Amygdala (tissue), 56 donors: Measurements from ENCODE around the gene HMGCL.
"Not testable (repeated sequence)": the region's sequence is repeated elsewhere in the genome, so short reads cannot be mapped to it uniquely, and the experiment has no call there.

ENCODE experiments used
- DNase-seq, 56 donors: peaks; one replicate each; lab custom pipeline; 2025; lab: John Stamatoyannopoulos, UW

Gene HMGCL

DNA sequence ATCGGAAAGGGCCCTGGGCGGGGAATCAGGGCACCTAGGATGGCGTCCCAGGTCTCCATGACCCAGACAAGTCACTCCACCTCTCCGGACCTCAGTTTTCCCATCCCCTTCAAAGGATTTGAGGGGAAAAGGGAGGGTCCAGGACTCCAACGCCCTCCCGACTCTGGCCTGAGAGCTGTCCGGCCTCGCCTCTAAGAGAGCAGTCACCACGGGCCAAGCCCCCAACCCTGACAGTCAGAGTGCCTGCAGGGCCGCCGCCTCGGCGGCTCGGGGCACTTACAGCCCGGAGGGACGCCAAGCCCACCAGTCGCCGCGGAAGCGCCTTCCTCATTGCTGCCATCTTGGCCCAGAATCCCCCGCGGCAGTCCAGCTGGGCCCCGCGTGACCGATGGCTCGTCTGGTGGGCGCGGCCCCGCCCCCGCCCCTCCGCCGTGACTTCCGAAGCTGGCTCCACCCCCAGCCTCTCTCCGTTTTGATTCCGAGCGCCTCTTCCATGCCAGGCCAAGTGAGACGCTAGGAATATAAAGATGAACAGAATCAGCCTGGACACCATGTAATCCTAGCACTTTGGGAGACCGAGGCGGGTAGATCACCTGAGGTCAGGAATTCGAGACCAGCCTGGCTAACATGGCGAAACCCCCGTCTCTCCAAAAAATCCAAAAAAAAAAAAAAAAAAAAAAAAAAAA is at the start of gene HMGCL:
Gene HMGCL, minus strand, starts transcription at position 354 of the 686 bp plus-strand sequence. Its CDS starts 14 bp downstream, at position 340.
- DNase-seq = peak; percentile 49 to 95 (median 82)

DNA sequence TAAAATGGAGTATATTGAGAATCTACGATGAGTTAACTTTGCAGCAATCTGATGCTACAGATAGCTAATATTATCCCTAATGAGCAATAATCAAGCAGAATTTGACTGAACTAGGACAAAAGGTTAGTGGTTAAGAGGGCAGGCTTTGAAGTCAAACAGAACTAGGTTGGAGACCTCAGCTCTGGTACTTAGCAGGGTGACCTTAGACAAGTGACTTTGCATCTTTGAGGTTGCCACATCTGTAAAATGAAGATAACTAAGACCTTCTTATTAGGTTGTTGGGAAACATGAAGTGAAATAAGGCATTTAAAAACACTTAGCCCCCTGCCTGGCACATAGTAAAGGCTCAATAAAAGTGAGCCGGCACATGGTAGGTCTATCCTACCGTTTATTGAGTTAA is 47.2 kb upstream of the HMGCL start:
- no peak for DNase-seq

DNA sequence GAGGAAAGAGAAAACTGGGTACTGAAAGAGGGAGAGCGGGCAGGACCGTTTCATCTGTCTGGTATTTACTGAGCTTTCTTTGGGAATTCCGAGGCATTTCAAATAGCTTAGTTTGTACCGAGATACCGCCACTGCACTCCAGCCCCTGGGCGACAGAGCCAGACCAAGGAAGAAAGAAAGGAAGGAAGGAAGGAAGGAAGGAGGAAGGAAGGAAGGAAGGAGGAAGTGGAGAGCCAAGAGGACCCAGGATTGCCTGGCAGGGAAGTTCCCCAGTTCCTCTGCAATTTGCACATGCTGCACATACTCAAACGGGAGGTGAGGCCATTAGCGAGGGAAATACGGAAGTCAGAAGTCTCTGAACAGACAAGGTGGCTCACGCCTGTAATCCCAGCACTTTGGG is 43.8 kb upstream of the HMGCL start:
- peak in 5 of 56 donors; percentile 0 to 27 (median 8) for DNase-seq

DNA sequence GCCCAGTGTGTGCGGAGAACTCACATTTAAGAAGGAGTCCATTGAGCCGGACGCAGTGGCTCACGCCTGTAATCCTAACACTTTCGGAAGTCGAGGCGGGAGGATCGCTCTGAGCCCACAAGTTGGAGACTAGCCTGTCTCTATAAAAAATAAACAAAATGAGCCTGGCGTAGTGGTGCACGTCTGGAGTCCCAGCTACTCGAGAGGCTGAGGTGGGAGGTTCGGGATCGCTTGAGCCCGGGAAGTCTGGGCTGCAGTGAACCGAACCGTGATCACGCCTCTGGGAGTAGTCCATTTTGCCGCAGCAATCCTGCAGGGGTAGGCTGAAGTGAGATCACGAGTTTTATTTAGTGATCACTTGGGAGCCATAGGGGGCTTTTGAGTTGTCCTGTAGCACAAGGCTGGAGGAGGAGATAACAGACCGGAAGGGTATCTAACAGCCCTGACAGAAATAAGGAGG is 43.4 kb upstream of the HMGCL start:
- peak in 7 of 56 donors; percentile 20 to 56 (median 37) for DNase-seq

DNA sequence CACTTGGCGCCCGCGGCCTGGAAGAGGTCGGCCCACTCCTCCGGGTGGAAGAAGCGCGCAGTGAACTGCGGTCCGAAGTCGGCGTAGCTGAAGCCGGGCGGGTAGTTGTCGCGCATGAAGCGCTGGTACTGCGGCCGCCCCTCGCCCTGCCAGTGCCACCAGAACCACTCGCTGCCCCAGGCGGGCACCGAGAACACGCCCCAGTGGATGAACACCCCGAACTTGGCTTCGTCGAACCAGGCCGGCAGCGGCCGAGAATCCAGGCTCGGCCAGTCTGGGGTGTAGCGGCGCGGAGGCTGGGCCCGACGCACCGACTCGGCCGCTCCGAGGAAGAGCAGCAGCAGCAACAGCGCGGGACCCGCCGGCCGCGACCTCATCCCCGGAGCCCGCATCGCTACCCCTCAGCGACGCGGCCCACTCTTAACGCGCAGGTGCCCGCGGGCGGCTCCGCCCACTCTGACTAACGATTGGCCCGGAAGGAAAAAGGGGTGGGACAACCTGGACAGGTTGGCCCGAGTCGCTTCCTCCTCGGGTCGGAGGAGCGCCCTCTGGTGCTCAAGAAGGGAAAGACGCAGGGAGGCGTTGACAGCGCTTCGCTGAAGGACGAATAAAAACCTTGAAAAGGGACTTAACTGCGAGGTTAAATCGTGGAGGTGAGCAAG is 42.8 kb upstream of the HMGCL start, which contains the start of gene FUCA1:
Gene FUCA1, minus strand, starts transcription at position 396 of the 662 bp plus-strand sequence. Its CDS starts 4 bp downstream, at position 392.
- DNase-seq = peak; percentile 7 to 95 (median 84)

DNA sequence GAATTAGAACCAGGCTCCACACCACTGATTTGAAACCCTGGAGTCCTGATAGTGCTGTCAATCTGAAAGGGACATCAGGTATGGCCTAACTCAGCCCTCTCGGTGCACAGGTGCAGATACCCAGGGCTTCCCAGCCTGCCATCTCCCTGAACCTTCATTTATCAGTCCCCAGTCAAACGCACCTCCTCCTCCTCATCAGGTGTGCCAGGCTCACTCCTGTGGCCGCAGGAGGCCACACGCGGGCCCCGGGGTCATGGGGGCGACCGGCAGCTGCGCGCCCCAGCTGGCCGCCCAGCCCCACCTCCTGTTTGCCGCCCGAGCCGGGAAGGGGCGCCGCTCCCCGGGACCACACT is 42.3 kb upstream of the HMGCL start:
- no peak for DNase-seq

DNA sequence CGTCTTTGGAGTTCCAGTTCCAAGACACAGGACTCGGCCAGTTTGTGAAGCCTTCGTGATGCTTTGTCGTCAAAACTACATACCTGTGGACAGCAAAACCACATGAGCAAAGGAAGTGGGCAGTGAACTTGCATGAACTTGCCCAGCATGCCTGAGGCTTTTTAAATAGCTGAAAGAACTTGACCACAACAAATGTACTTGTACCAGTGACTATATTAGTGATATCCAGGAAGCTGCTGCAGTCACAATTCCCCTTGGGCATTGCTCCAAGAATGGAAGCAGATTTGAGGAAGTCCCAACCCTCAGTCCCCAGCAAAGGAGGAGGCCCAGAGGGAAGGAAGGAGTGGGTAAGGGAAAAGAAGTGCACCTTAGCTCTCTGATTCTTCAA is 40.3 kb upstream of the HMGCL start:
- peak in 1 of 56 donors; percentile 1 for DNase-seq

DNA sequence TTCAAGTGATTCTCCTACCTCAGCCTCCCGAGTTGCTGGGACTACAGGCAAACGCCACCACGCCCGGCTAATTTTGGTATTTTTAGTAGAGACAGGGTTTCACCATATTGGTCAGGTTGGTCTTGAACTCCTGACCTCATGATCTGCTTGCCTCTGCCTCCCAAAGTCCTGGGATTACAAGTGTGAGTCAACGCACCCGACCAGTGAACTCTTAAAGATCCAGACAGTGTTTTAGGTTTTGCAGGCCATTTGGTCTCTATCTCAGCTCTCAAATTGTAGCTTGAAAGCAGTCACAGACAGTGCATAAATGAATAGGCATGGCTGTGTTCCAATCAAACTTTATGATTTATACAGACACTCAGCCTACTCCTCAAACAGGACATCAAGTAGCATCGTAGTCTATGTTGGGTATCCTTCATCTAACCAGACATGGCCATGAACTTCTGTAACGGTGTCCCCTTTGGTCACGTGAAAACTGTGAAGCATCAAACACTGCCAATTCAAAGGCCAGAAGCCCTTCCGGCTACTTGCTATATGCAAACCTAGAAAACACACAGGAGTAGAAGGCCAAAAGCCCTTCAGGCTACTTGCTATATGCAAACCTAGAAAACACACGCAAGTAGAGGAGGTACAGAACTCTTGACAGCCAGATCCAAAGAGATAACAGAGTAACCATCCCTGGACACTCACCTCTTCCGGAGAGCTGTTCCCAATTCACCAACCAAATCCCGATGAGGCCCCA is 39.7 kb upstream of the HMGCL start:
- DNase-seq = no peak

DNA sequence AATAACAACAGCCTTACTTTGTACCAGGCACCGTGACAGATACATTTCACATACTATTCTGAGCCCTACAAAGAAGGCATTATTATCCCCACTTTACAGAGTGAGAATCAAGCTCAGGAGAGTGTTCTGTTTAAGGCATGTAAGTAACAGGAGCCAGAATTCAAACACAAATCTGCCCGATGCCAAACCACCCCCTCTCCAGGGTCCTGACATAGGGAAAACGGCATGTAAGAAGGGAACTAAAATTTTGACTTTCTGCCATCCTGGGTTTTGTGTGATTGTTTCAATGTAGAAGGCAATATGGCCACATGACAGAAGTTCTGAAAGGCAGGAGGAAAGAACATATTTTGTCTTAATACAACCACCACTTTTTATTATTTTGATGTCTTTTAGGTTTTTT is 37.4 kb upstream of the HMGCL start:
- no peak for DNase-seq

DNA sequence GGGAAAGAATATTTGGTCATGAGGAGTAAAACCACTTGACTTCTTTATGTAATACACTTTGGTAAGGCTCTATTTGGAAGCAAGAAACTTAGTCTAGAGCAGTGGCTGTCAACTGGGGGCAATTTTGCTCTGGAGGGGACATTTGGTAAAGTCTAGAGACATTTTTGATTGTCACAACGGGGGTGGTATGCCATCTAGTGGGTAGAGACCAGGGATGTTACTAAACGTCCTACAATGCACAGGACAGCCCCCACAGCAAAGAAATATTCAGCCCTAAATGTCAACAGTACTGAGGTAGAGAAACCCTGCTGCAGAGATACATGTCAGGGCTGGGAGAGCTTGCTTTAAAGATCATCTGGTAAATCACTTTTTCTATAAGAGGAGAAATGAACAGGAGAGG is 29.3 kb upstream of the HMGCL start:
- DNase-seq = no peak

DNA sequence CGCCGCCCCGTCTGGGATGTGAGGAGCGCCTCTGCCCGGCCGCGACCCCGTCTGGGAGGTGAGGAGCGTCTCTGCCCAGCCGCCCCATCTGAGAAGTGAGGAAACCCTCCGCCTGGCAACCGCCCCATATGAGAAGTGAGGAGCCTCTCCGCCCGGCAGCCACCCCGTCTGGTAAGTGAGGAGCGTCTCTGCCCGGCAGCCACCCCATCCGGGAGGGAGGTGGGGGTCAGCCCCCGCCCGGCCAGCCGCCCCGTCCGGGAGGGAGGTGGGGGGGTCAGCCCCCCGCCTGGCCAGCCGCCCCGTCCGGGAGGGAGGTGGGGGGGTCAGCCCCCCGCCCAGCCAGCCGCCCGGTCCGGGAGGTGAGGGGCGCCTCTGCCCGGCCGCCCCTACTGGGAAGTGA is 27.9 kb upstream of the HMGCL start:
- not testable (repeated sequence) for DNase-seq

DNA sequence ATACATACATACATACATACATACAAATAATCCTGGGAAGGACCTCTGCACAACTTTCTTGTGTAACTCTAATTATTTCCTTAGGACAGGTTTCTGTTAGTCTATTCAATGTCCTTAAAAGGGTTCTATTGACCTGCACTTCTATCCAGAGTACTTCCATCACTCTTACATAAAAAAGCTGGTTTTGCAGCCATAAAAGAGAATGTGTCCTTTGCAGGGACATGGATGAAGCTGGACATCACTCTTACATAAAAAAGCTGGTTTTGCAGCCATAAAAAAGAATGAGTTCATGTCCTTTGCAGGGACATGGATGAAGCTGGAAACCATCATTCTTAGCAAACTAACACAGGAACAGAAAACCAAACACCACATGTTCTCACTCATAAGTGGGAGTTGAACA is 26.2 kb upstream of the HMGCL start:
- DNase-seq = not testable (repeated sequence)

DNA sequence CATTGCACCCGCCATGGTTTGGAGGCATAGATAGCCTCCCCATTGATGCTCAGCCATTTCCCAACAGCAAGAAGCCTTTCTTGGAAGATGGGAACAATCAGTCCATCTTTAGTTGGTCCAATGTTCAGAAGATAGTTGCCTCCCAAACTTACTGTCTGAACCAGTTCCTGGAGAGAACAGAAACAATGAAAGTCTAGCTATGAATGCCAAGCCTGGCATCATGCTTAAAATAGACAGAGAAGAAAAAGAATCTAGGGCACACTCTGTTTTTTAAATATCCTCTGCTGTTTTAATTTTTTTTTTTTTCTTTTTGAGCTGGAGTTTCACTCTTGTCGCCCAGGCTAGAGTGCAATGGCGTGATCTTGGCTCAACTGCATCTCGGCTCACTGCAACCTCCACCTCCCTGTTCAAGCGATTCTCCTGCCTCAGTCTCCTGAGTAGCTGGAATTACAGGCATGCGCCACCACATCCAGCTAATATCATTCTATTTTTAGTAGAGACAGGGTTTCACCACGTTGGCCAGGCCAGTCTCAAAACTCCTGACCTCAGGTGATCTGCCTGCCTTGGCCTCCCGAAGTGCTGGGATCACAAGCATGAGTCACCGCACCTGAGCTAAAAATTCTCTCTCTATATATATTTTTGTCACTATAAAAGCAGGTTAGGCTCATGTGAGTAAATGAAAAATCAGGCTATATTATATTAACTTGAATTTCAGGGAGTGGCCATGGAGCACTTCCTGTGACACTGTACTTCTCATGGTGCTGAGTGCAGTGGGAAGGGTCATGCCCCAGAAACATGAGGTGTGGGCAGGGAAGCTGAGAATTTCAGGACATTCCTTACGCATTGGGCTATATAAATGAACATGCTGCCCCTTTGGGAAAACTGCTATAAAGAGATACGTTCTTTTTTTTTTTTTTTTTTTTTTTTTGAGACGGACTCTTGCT is 23.7 kb upstream of the HMGCL start:
- no peak for DNase-seq

DNA sequence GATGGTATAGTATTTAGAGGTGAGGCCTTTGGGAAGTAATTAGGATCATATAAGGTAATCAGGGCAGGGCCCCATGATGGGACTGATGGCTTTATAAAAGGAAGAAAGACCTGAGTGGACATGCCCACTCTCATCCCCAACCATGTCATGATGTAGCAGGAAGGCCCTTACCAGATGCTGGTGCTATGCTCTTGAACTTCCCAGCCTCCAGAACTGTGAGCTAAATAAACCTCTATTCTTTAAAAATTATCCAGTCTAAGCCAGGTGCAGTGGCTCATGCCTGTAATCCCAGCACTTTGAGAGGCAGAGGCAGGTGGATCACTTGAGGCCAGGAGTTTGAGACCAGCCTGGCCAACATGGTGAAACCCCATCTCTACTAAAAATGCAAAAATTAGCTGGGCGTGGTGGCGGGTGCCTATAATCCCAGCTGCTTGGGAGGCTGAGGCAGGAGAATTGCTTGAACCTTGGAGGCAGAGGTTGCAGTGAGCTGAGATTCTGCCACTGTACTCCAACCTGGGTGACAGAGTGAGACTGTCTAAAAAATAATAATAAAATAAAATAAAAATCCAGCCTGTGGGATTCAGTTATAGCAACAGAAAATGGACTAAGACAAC is 22.4 kb upstream of the HMGCL start:
- DNase-seq = not testable (repeated sequence)

DNA sequence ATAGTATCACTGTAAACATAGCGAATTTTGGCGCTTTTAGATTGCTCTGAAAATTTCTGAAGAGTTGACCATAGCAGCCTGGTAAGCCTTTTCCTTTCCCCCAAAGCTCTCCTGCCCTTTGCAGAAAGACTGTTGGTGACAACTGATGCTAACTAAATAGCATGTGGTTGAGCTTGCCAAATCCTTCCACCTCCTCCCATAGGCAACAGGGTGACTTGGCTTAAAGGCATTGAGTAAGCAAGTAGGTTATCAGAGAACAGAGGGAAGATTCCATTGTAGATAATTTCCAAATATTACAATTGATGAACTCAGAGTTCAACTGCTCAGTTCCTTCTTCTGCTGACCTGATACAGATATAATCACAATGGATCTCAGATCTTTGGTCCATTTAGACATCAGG is 19.9 kb upstream of the HMGCL start:
- DNase-seq = no peak

DNA sequence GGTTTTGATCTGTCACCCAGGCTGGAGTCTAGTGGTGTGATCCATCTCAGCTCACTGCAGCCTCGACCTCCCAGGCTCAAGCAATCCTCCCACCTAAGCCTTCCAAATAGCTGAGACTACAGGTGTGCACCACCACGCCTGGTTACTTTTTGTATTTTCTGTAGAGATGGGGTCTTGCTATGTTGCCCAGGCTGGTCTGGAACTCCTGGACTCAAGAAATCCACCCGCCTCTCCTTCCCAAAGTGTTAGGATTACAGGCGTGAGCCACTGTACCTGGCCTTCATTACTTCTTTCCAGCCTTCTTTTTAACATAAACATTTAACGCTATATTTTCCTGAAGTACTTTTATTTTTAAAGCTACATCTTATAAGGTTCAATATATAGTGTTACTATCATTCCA is 18.4 kb upstream of the HMGCL start:
- no peak for DNase-seq

DNA sequence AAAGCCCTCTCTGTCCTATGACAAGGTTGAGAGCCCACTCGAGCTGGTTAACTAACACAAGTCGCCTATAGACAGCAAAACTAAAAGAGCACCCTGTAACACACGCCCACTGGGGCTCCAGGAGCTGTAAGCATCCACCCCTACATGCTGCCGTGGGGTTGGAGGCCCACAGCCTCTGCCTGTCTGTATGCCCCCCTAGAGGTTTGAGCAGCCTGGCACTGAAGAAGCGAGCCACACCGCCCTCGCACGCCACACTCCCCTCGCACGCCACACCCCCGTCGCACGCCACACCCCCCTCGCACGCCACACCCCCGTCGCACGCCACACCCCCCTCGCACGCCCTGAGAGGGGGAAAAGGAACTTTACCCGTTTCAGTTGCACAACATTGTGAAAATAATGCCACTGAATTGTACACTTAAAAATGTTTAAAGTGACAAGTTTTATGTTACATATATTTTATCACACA is 13.2 kb upstream of the HMGCL start:
- DNase-seq = peak in 30 of 56 donors; percentile 1 to 58 (median 11)

DNA sequence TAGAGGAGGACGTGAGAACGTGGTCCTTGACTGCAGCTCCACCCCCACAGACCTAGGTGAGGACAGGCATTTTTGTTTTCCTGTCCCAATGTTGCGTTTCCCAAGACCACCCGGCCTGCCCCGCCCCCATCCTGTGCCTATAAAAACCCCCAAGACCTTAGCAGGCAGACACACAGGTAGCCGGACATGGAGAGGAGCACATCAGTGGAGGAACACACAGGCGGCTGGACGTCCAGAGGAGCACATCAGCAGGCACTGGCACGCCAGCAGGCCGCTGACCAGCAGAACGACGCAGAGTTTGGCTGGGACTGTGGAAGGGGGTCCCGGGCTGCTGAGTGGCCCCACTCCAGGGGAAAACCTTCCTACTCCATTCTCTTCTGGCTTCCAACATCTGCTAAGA is 12.7 kb upstream of the HMGCL start:
- DNase-seq = no peak

DNA sequence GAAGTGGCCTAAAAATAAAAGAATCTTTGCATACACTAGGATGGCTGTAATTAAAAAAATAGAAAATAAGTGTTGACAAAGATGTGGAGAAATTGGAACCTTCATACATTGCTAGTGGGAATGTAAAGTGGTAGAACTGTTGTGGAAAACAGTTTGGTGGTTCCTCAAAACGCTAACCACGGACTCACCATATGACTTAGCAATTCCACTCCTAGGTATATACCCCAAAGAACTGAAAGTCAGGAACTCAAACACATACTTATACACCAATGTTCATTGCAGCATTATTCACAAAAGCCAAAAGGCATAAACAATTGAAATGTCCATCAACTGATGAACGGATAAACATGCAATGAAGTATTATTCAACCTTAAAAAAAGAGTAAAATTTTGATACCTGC is 10.8 kb upstream of the HMGCL start:
- DNase-seq = no peak

DNA sequence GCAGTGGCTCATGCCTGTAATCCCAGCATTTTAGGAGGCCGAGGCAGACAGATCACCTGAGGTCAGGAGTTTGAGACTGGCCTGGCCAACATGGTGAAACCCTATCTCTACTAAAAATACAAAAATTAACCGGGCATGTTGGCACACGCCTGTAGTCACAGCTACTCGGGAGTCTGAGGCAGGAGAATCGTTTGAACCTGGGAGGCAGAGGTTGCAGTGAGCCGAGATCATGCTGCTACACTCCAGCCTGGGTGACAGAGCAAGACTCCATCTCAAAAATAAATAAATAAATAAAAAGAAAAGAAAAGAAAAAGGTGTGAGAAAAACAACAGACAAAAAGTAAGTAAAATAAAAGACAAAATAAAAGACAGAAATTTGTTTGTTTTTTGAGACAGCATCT is 8.9 kb upstream of the HMGCL start:
- not testable (repeated sequence) for DNase-seq
